Measurements from ENCODE around the gene CLDN20.

GRCh38 chr6:155324993-155325392 lies 61.2 kb downstream of the CLDN20 start:
- TF ChIP-seq POLR2AphosphoS5 (IDR thresholded peaks at IDR 0.05; ENCODE audit: insufficient read depth in 1 of 2, low read depth in 1 of 2) (no peak), POLR2A (IDR thresholded peaks at IDR 0.05) (no peak)
